CD4-positive, alpha-beta T cell treated with Interleukin-17A for 4 hours (primary cell): ENCODE results near the gene CYTH4.
"Not testable (repeated sequence)": the region's sequence is repeated elsewhere in the genome, so short reads cannot be mapped to it uniquely, and the experiment has no call there.

Experiments
- DNase-seq: peaks from one replicate; pipeline ENCODE4 v3.0.0-alpha.2; 2020; ENCODE audit warnings: mixed read lengths

Gene CYTH4

GRCh38 chr22:37312549-37313183 is 30.4 kb downstream of the CYTH4 start:
- peak; percentile 32 for DNase-seq

- no peak for DNase-seq
Observed at GRCh38 chr22:37313376-37314314, 31.3 kb downstream of the CYTH4 start.

GRCh38 chr22:37314315-37315074 is 32.2 kb downstream of the CYTH4 start:
- DNase-seq: peak; percentile 44

- DNase-seq: no peak
Observed at GRCh38 chr22:37316405-37316804, 34.1 kb downstream of the CYTH4 start.

GRCh38 chr22:37316875-37317371 is 34.6 kb downstream of the CYTH4 start:
- DNase-seq: peak; percentile 85

GRCh38 chr22:37317698-37318210 is 35.4 kb downstream of the CYTH4 start:
- DNase-seq: no peak

- DNase-seq: no peak
Observed at GRCh38 chr22:37318364-37319109, 36.2 kb downstream of the CYTH4 start.

GRCh38 chr22:37319469-37319868 is 37.2 kb downstream of the CYTH4 start:
- no peak for DNase-seq

- DNase-seq: no peak
Observed at GRCh38 chr22:37320726-37321677, 38.7 kb downstream of the CYTH4 start.

GRCh38 chr22:37324340-37325038 is 42.2 kb downstream of the CYTH4 start:
- no peak for DNase-seq

GRCh38 chr22:37325039-37325395 is 42.7 kb downstream of the CYTH4 start:
- DNase-seq: peak; percentile 11

- DNase-seq: no peak
Observed at GRCh38 chr22:37326726-37327125, 44.4 kb downstream of the CYTH4 start.

- DNase-seq: no peak
Observed at GRCh38 chr22:37328017-37328416, 45.7 kb downstream of the CYTH4 start.

GRCh38 chr22:37328538-37329237 is 46.4 kb downstream of the CYTH4 start:
- not testable (repeated sequence) for DNase-seq

GRCh38 chr22:37329238-37330140 is 47.2 kb downstream of the CYTH4 start:
- no peak for DNase-seq

- peak; percentile 40 for DNase-seq
Observed at GRCh38 chr22:37330200-37331033, 48.1 kb downstream of the CYTH4 start.

- no peak for DNase-seq
Observed at GRCh38 chr22:37331034-37331428, 48.7 kb downstream of the CYTH4 start.
